CD4-positive, CD25-positive, alpha-beta regulatory T cell (primary cell): ENCODE measurements around the gene SEC24A. TPM values are rescaled to one million over a fixed set of nuclear protein-coding genes. Genes with fewer than 3 reads are reported as not detected.
A peak's percentile ranks its signal among the peaks of the same experiment; 100 is the strongest.

ENCODE experiments used
- ATAC-seq, 2 donors: fragments of 150-1000 bp; cut with Tn5 transposase; one replicate each; pipeline ENCODE4 v1.10.0; 2021; ENCODE audit warnings: low read depth in 2 of 2, moderate number of reproducible peaks in 2 of 2, moderate library complexity in 1 of 2
- DNase-seq, 3 donors: peaks; one replicate each; pipeline versions ENCODE4 v3.0.0 to v3.0.0-alpha.2; 2012 to 2022; ENCODE audit warnings: mixed read lengths in 1 of 3
- H3K27ac ChIP-seq: one replicate; pipeline ENCODE4 v1.7.0; 2013; ENCODE audit warnings: mild to moderate bottlenecking, low read length; ENCODE audit not compliant: insufficient read depth, poor library complexity, severe bottlenecking
- H3K27me3 ChIP-seq: one replicate; pipeline ENCODE4 v1.7.0; 2013; ENCODE audit warnings: low read length; ENCODE audit not compliant: control insufficient read depth, insufficient read depth
- H3K36me3 ChIP-seq: one replicate; pipeline ENCODE4 v1.7.0; 2013; ENCODE audit warnings: mild to moderate bottlenecking, low read length, moderate library complexity; ENCODE audit not compliant: control insufficient read depth, insufficient read depth
- H3K4me1 ChIP-seq: 2 replicates; pipeline ENCODE4 v1.7.0; 2013; ENCODE audit warnings: mild to moderate bottlenecking, low read length; ENCODE audit not compliant: insufficient read depth, control insufficient read depth, poor library complexity, severe bottlenecking
- H3K4me3 ChIP-seq: one replicate; pipeline ENCODE4 v1.7.0; 2013; ENCODE audit warnings: low read depth, mild to moderate bottlenecking, low read length, moderate library complexity
- H3K9me3 ChIP-seq, 2 experiments: 1 replicate in 1 of 2; 2 replicates in 1 of 2; pipeline ENCODE4 v1.7.0; 2013; ENCODE audit warnings: low read length in 2 of 2, mild to moderate bottlenecking in 1 of 2, moderate library complexity in 1 of 2; ENCODE audit not compliant: control insufficient read depth in 2 of 2
- H3K27ac Mint-ChIP-seq, 3 donors: one replicate each; pipeline ENCODE4 v1.8.0; 2020 to 2022; ENCODE audit warnings: mild to moderate bottlenecking in 3 of 3, mixed read lengths in 3 of 3, moderate library complexity in 2 of 3
- H3K27me3 Mint-ChIP-seq: one replicate; pipeline ENCODE4 v1.8.0; 2022; ENCODE audit warnings: mild to moderate bottlenecking, mixed read lengths
- H3K36me3 Mint-ChIP-seq: one replicate; pipeline ENCODE4 v1.8.0; 2020; ENCODE audit warnings: mixed read lengths
- H3K4me1 Mint-ChIP-seq, 4 donors: one replicate each; pipeline ENCODE4 v1.8.0; 2020 to 2022; ENCODE audit warnings: mixed read lengths in 4 of 4, mild to moderate bottlenecking in 1 of 4
- H3K4me3 Mint-ChIP-seq, 4 donors: one replicate each; pipeline ENCODE4 v1.8.0; 2020 to 2022; ENCODE audit warnings: mild to moderate bottlenecking in 4 of 4, mixed read lengths in 4 of 4, moderate library complexity in 3 of 4
- H3K9me3 Mint-ChIP-seq, 7 donors: one replicate each; pipeline ENCODE4 v1.8.0; 2020 to 2022; ENCODE audit warnings: mixed read lengths in 7 of 7, mild to moderate bottlenecking in 3 of 7, moderate library complexity in 2 of 7
- polyA plus RNA-seq, 4 donors: library from polyadenylated mRNA; unstranded; fragments of 300-500 nt; fragmentation: Illumina TruSeq; gene quantifications; one replicate each; pipeline ENCODE4 v1.2.3, GENCODE V29; 2021
- total RNA-seq: library from RNA; stranded (reverse); gene quantifications from one replicate; pipeline ENCODE4 v1.2.3, GENCODE V29; 2022

The SEC24A gene
- total and polyA plus RNA-seq, 5 donors from 2014 or later = 5.6 to 21.5 (median 7.8) TPM

DNA sequence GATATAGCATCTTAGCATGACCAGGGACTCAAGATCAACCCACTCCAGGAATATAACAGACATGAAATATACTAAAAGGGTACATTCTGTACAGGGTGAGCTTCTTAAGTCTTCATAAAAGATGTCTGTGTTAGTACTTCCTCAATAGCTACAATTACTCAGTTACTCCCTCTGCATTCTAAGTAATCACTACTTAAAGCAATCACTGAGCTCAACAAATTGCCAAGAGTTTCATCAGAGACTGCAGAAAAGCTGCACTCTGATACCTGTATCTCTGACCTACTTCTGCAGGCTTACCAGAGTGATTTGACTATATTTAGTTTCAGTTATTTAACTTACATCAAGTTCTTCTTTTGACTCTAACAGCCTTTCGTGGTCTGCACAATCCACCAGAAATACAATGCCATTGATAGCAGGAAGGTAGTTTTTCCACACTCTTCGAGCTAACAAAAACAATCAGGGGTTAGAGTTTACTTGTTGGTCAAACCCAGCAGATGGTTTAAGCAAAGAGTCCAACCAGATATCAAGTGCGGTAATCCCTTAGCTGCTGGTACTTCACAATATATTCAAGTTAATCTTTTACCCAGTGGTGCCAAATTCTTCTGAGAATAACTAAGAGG is 39.2 kb upstream of the SEC24A start:
- Mint-ChIP-seq H3K9me3 (no peaks in the 10 kb centered on the region), H3K4me3 (peak overlapping the region in 3 of 4 donors; percentile 4 to 40 (median 23)), H3K27ac (peak overlapping the region; percentile 80 to 92 (median 88)), H3K4me1 (peaks cover 22 to 40% (median 34%) of the 10 kb centered on the region in 4 donors), H3K27me3 (no peaks in the 10 kb centered on the region), H3K36me3 (peaks cover 45% of the 10 kb centered on the region)
- Histone ChIP-seq H3K4me3 (peak overlapping the region; percentile 53), H3K27me3 (no peaks in the 10 kb centered on the region), H3K27ac (peak overlapping the region; percentile 59), H3K9me3 (no peaks in the 10 kb centered on the region), H3K36me3 (peaks cover 73% of the 10 kb centered on the region), H3K4me1 (peaks cover 12% of the 10 kb centered on the region)
- DNase-seq (peak in 1 of 3 donors; percentile 64), ATAC-seq (peak; percentile 28 to 44)

DNA sequence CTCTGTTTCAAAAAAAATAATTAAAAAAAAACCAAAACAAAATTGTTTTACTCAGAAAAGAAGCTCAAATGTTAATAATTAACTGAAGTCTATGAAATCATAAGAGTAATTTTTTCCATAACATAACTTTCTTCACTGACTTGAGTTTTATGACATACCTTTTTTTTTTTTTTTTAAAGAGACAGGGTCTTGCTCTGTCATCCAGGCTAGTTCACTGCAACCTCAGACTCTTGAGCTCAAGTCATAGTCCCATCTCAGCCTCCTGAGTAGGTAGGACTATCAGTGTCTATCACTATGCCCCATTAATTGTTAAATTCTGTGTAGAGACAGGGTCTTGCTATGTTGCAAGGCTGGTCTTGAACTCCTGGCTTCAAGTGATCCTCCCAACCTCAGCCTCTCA is 37.9 kb upstream of the SEC24A start:
- H3K27ac ChIP-seq = no peak overlapping the region
- H3K4me1 ChIP-seq = peaks cover 10% of the 10 kb centered on the region
- Mint-ChIP-seq H3K36me3 (peaks cover 39% of the 10 kb centered on the region), H3K4me1 (peaks cover 20 to 27% (median 24%) of the 10 kb centered on the region in 4 donors), H3K9me3 (no peaks in the 10 kb centered on the region), H3K27ac (peak overlapping the region in 1 of 3 donors; percentile 65), H3K4me3 (no peak overlapping the region), H3K27me3 (no peaks in the 10 kb centered on the region)
- H3K27me3 ChIP-seq = no peaks in the 10 kb centered on the region
- peaks cover 67% of the 10 kb centered on the region for H3K36me3 ChIP-seq
- DNase-seq (no peak), ATAC-seq (no peak)
- no peaks in the 10 kb centered on the region for H3K9me3 ChIP-seq
- no peak overlapping the region for H3K4me3 ChIP-seq

DNA sequence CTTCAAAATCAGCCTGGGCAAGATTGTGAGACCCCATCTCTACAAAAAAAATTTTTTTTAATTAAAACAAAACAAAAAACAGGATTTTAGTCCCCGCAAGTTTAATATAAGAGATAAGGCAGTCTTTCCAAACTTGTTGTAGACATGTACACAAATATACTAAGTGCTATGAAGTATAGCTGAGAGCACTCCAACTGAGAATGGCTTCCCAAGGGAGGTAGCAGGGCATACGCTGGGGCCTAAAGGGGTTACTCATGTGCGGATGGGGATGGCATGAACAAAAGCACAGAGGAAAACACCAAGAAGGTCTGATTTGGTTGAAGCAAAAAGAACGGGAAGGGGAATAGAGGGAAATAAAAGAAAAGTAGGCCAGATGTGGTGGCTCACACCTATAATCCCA is 37.1 kb upstream of the SEC24A start:
- H3K27me3 Mint-ChIP-seq = no peaks in the 10 kb centered on the region
- Histone ChIP-seq H3K9me3 (no peaks in the 10 kb centered on the region), H3K4me1 (peaks cover 10% of the 10 kb centered on the region), H3K4me3 (no peak overlapping the region), H3K27ac (no peak overlapping the region), H3K36me3 (peaks cover 63% of the 10 kb centered on the region), H3K27me3 (no peaks in the 10 kb centered on the region)
- H3K36me3 Mint-ChIP-seq = peaks cover 37% of the 10 kb centered on the region
- DNase-seq (no peak), ATAC-seq (no peak)
- H3K4me3 Mint-ChIP-seq = no peak overlapping the region
- peaks cover 19 to 28% (median 23%) of the 10 kb centered on the region in 4 donors for H3K4me1 Mint-ChIP-seq
- no peaks in the 10 kb centered on the region for H3K9me3 Mint-ChIP-seq
- peak overlapping the region in 2 of 3 donors; percentile 56 to 74 for H3K27ac Mint-ChIP-seq

DNA sequence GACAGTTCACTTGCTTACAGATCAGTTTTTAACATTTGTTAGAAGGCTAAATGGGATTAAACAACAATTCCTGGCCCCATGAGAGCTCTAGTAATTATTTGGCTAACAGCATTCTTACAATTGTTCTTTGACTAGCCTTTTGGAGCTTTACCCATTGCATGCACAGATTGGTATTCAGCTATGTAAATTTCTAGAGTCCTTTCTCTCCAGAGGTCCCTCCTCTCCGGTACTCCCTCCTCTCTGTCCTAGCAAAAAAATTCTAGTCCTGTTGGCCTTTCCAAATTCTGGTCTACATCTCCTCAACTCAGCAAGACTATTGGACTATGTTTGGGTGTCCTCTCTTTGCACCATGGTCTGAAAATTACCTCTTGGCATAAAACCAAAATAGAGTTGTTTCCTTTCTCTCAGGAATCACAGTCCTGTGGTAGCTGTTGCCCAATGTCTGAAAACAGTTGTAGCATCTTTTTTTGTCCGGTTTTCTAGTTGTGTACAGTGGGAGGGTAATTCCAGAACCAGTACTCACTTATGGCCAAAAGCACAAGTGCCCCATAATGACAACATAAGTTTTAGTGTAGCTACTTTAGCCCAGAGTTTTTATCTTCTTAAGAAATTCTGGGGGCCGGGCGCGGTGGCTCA is 34.0 kb upstream of the SEC24A start:
- no peak overlapping the region for H3K27ac ChIP-seq
- Mint-ChIP-seq H3K27me3 (no peaks in the 10 kb centered on the region), H3K4me3 (no peak overlapping the region), H3K4me1 (peaks cover 1 to 13% (median 8%) of the 10 kb centered on the region in 4 donors), H3K9me3 (no peaks in the 10 kb centered on the region), H3K27ac (no peak overlapping the region), H3K36me3 (peaks cover 23% of the 10 kb centered on the region)
- DNase-seq (no peak), ATAC-seq (no peak)
- no peaks in the 10 kb centered on the region for H3K27me3 ChIP-seq
- peaks cover 59% of the 10 kb centered on the region for H3K36me3 ChIP-seq
- H3K9me3 ChIP-seq = no peaks in the 10 kb centered on the region
- no peak overlapping the region for H3K4me3 ChIP-seq
- no peaks in the 10 kb centered on the region for H3K4me1 ChIP-seq

DNA sequence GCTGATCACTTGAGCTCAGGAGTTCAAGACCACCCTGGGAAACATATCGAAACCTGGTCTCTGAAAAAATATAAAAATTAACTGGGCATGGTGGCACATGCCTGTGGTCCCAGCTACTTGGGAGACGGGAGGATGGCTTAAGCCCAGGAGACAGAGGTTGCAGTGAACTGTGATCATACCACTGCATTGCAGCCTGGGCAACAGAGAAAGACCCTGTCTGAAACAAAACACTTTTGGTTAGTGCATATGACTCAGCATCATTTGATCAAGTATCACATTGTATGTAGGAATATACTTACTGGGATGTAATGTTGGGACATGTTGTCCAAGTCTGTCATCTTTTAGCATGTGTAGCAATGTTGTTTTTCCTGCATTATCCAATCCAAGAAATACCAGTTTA is 28.0 kb upstream of the SEC24A start:
- peaks cover 54% of the 10 kb centered on the region for H3K36me3 ChIP-seq
- DNase-seq (no peak), ATAC-seq (no peak)
- Mint-ChIP-seq H3K4me3 (no peak overlapping the region), H3K27ac (no peak overlapping the region), H3K36me3 (peaks cover 29% of the 10 kb centered on the region), H3K27me3 (no peaks in the 10 kb centered on the region), H3K9me3 (no peaks in the 10 kb centered on the region), H3K4me1 (peaks cover 9 to 22% (median 15%) of the 10 kb centered on the region in 4 donors)
- no peak overlapping the region for H3K4me3 ChIP-seq
- no peaks in the 10 kb centered on the region for H3K4me1 ChIP-seq
- H3K27me3 ChIP-seq = no peaks in the 10 kb centered on the region
- H3K9me3 ChIP-seq = no peaks in the 10 kb centered on the region
- H3K27ac ChIP-seq = no peak overlapping the region

DNA sequence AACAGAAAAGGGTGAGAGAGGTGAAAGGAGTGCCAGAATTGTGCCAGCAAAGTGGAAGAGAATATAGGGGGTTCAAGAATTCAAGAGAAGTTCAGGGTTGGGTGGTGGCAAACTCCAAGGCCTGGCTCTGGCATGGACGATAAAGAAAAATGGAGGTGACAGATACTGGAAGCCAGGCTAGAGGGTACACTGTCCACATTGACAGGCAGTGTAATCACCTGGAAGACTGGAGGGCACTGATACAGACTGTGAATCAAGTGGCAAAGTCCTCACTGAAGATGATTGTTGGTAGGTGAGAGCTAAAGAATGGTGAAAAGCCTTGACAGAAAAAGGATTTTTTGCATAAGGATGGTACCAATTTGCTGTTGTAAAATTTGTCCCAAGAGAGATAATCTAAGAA is 23.0 kb upstream of the SEC24A start:
- Histone ChIP-seq H3K36me3 (peaks cover 21% of the 10 kb centered on the region), H3K4me3 (no peak overlapping the region), H3K27ac (no peak overlapping the region), H3K27me3 (no peaks in the 10 kb centered on the region), H3K4me1 (peaks cover 8% of the 10 kb centered on the region), H3K9me3 (no peaks in the 10 kb centered on the region)
- Mint-ChIP-seq H3K4me3 (no peak overlapping the region), H3K9me3 (no peaks in the 10 kb centered on the region), H3K4me1 (peaks cover 16 to 30% (median 25%) of the 10 kb centered on the region in 4 donors), H3K36me3 (peaks cover 24% of the 10 kb centered on the region), H3K27ac (peak overlapping the region in 2 of 3 donors; percentile 9 to 48), H3K27me3 (no peaks in the 10 kb centered on the region)
- DNase-seq (no peak), ATAC-seq (no peak)

DNA sequence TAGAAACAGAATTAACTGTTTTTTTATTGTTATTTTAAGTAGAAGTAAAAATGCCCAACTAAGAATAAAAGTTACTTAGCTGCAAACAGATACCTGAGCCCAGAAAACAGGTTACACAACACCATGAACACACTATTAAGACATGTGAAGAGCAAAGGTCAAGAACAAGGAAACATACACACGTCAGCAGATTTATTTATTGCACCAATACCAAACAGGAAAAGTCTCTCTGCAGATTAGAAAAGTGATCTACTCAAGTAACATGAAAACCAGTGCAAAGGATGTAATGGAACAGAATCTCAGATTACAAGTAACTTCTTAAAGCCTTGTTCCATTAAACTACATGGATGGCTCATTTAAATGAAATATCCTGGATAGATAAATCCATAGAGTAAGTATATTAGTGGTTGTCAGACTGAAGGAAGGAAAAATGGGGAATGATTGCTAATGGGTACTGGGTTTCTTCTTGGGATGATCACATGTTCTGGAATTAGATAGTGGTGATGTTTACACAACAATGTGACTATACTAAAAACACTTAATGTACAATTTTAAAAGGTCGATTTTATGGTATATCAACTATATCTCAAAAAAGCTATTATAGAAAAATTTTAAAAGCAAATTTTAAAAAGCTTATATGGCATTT is 22.1 kb upstream of the SEC24A start:
- Histone ChIP-seq H3K27me3 (no peaks in the 10 kb centered on the region), H3K9me3 (no peaks in the 10 kb centered on the region), H3K4me3 (no peak overlapping the region), H3K27ac (no peak overlapping the region), H3K4me1 (peaks cover 15% of the 10 kb centered on the region), H3K36me3 (peaks cover 13% of the 10 kb centered on the region)
- Mint-ChIP-seq H3K9me3 (no peaks in the 10 kb centered on the region), H3K4me3 (peak overlapping the region in 2 of 4 donors; percentile 63 to 82), H3K36me3 (peaks cover 24% of the 10 kb centered on the region), H3K27me3 (no peaks in the 10 kb centered on the region), H3K4me1 (peaks cover 20 to 38% (median 30%) of the 10 kb centered on the region in 4 donors), H3K27ac (peak overlapping the region in 2 of 3 donors; percentile 9 to 37)
- ATAC-seq (no peak), DNase-seq (peak in 1 of 3 donors; percentile 20)
